ENCODE measurements around the gene PPIF.

The PPIF gene

GRCh38 chr10:79404690-79405131 lies 57.4 kb downstream of the PPIF start:
- in situ Hi-C loops (cut with HindIII; ENCODE audit: low sequenced_read_pairs): no loop called here
- H3K4me3 ChIP-seq (ENCODE audit: low read depth, low read length): no peak overlapping the region
- TF ChIP-seq CTCF (IDR thresholded peaks at IDR 0.05; ENCODE audit: low read depth, low read length, missing control alignments): no peak
- no peak for DNase-seq (ENCODE audit: low read depth)

Measured in astrocyte of the cerebellum (primary cell).